Heart right ventricle (tissue), 16 donors: ENCODE results near the gene ZNF835. TPM values are rescaled to one million over a fixed set of nuclear protein-coding genes. Genes with fewer than 3 reads are reported as not detected.

Experiments
- ATAC-seq, 8 donors: fragments of 200-7000 bp; cut with Tn5 transposase; one replicate each; pipeline ENCODE4 v1.9.1; 2020; ENCODE audit warnings: mild to moderate bottlenecking in 8 of 8, moderate library complexity in 8 of 8, moderate number of reproducible peaks in 1 of 8
- DNase-seq, 2 donors: peaks; one replicate each; pipeline ENCODE4 v3.0.0-alpha.2; 2020
- H3K27ac ChIP-seq, 10 donors: fragments of 200-600 bp; sonication (generic) in 2 of 10; one replicate each; pipeline versions ENCODE4 v1.5.0 to v1.8.0; 2020 to 2022; ENCODE audit warnings: mild to moderate bottlenecking in 3 of 10
- H3K27me3 ChIP-seq, 7 donors: fragments of 200-600 bp; one replicate each; pipeline ENCODE4 v1.8.0; 2021 to 2022; ENCODE audit warnings: mild to moderate bottlenecking in 2 of 7
- H3K36me3 ChIP-seq, 9 donors: fragments of 200-600 bp; sonication (generic) in 1 of 9; one replicate each; pipeline versions ENCODE4 v1.5.0 to v1.8.0; 2020 to 2022; ENCODE audit warnings: mild to moderate bottlenecking in 2 of 9
- H3K4me1 ChIP-seq, 9 donors: fragments of 200-600 bp; sonication (generic) in 1 of 9; one replicate each; pipeline versions ENCODE4 v1.5.0 to v1.8.0; 2020 to 2022; ENCODE audit warnings: mild to moderate bottlenecking in 4 of 9
- H3K4me3 ChIP-seq, 10 donors: fragments of 200-600 bp; sonication (generic) in 2 of 10; one replicate each; pipeline versions ENCODE4 v1.5.0 to v1.8.0; 2020 to 2022; ENCODE audit warnings: mild to moderate bottlenecking in 7 of 10, moderate library complexity in 2 of 10
- H3K9me3 ChIP-seq, 11 donors: fragments of 200-600 bp in 10 of 11; sonication (generic) in 2 of 11; one replicate each; pipeline versions ENCODE4 v1.5.0 to v1.8.0; 2013 to 2022; ENCODE audit warnings: mild to moderate bottlenecking in 2 of 11, control low read depth in 1 of 11, moderate library complexity in 1 of 11
- WGBS, 2 donors: extraction: QIAGEN DNeasy Blood & Tissue Kit; methylation state at CpG; one replicate each; pipeline ENCODE4 v1.1.7; 2013; ENCODE audit warnings: inconsistent platforms in 1 of 2; 5-methylcytosine and 5-hydroxymethylcytosine counted together
- intact Hi-C, 10 donors: fragments of 100-400 bp; cut with DNase I; formaldehyde crosslinking; loops; one replicate each; pipeline versions ENCODE4 v1.11.1 to v1.14.2; 2022
- polyA plus RNA-seq, 2 donors: library from polyadenylated mRNA; stranded (reverse); fragments of 200-250 nt; gene quantifications; one replicate each; pipeline ENCODE4 v1.2.3, GENCODE V29; 2013
- total RNA-seq, 10 donors: library from RNA; stranded (reverse); fragmentation: NEBNext Ultra II Directional in 3 of 10; extraction: Animal tissue kit (Norgen Biotek cat#: 25700) in 3 of 10; gene quantifications; one replicate each; pipeline versions ENCODE4 v1.2.1 to v1.2.4, GENCODE V29; 2021 to 2023
- TF ChIP-seq, protein P1 (sequence below), 9 donors: fragments of 200-600 bp; sonication (generic) in 2 of 9; IDR thresholded peaks; one replicate each; pipeline versions ENCODE4 v1.5.0 to v1.8.0; 2021 to 2022; ENCODE audit warnings: antibody characterized with exemption in 9 of 9, mild to moderate bottlenecking in 5 of 9, moderate library complexity in 1 of 9
- donor health status: Arrhythmogenic right ventricular cardiomyopathy.
- donor health status: ischemic (EF 13 %, LVEDD 7.1; RV severe dilation, severe dysfunction).
- donor health status: healthy with polysubstance abuse.
- donor health status: DM: no; HTN: yes; CAD: no.
- donor health status: DM: no; HTN: no; CAD: no.
- donor health status: ischemic (EF 25% LVEDD 6.9; RV normal size, moderate dysfunction).
- donor health status: ischemic (EF 25% LVEDD 5.7; RV mildly dilated, moderate dysfunction).
- donor health status: healthy.
- donor health status: DM: yes; HTN: yes; CAD: no.
- donor health status: Ischemic cardiomyopathy.
- donor health status: ischemic (EF 35%, LVEDD 5.7; RV mildly dilated, moderate dysfunction).
- donor health status: nonischemic (EF 11% LVEDD 7.7; RV severe dilation, severe dysfunction).
- donor health status: DM: yes; HTN: yes; CAD: no.
- donor health status: PGD.
- donor health status: ischemic (EF 29% LVEDD 5.4; RV normal size, mild dysfunction).
- donor health status: nonischemic (EF 23%, LVEDD 6.1; RV moderate dilation, normal function).

The ZNF835 gene
- total and polyA plus RNA-seq, 12 donors = 1.2 to 8.8 (median 3.5) TPM

DNA sequence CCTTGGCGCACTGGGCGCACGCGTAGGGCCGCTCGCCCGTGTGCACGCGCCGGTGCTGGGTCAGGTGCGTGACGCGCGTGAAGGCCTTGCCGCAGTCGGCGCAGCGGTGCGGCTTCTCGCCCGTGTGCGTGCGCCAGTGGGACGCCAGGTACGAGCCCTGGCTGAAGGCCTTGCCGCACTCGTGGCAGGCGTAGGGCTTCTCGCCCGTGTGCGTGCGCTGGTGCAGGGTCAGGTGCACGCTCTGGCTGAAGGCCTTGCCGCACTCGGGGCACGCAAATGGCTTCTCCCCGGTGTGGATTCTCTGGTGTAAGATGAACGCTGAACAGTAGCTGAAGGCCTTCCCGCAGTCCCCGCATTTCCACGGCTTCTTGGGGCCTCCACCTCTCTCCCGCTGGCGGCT is 7.0 kb downstream of the ZNF835 start:
- H3K27ac ChIP-seq = no peak overlapping the region
- WGBS, 2 donors = 85 to 89% methylated on average over 43 of the region's 43 CpGs
- peaks cover 0 to 7% (median 5%) of the 10 kb centered on the region in 9 donors for H3K4me1 ChIP-seq
- peaks cover 0 to 47% (median 0%) of the 10 kb centered on the region in 11 donors for H3K9me3 ChIP-seq
- ATAC-seq = peak in 1 of 8 donors; percentile 18
- TF ChIP-seq, protein P1, sequence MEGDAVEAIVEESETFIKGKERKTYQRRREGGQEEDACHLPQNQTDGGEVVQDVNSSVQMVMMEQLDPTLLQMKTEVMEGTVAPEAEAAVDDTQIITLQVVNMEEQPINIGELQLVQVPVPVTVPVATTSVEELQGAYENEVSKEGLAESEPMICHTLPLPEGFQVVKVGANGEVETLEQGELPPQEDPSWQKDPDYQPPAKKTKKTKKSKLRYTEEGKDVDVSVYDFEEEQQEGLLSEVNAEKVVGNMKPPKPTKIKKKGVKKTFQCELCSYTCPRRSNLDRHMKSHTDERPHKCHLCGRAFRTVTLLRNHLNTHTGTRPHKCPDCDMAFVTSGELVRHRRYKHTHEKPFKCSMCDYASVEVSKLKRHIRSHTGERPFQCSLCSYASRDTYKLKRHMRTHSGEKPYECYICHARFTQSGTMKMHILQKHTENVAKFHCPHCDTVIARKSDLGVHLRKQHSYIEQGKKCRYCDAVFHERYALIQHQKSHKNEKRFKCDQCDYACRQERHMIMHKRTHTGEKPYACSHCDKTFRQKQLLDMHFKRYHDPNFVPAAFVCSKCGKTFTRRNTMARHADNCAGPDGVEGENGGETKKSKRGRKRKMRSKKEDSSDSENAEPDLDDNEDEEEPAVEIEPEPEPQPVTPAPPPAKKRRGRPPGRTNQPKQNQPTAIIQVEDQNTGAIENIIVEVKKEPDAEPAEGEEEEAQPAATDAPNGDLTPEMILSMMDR (IDR thresholded peaks at IDR 0.05) = no peak
- H3K27me3 ChIP-seq = no peaks in the 10 kb centered on the region
- H3K36me3 ChIP-seq = peaks cover 0 to 33% (median 14%) of the 10 kb centered on the region in 9 donors
- DNase-seq = no peak
- intact Hi-C loops = no loop called here
- no peak overlapping the region for H3K4me3 ChIP-seq

DNA sequence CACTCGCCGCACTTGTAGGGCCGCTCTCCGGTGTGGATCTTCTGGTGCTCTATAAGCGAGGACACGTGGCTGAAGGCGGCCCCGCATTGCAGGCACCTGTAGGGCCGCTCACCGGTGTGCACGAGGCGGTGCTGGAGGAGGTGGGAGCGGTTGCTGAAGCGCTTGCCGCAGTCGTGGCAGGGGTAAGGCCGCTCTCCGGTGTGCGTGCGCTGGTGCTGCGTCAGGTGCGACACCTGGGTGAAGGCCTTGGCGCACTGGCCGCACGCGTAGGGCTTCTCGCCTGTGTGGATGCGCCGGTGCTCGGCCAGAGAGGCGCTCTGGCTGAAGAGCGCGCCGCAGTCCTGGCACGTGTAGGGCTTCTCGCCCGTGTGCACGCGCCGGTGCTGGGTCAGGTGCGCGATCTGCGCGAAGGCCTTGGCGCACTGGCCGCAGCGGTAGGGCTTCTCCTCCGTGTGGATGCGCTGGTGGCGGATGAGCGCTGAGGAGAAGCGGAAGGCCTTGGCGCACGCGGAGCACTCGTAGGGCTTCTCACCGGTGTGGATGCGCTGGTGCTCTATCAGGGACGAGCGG is 7.5 kb downstream of the ZNF835 start:
- Histone ChIP-seq H3K27ac (no peak overlapping the region), H3K36me3 (peaks cover 0 to 33% (median 14%) of the 10 kb centered on the region in 9 donors), H3K27me3 (no peaks in the 10 kb centered on the region), H3K4me3 (no peak overlapping the region), H3K9me3 (peaks cover 0 to 47% (median 0%) of the 10 kb centered on the region in 11 donors), H3K4me1 (peaks cover 0 to 7% (median 5%) of the 10 kb centered on the region in 9 donors)
- ATAC-seq = peak in 1 of 8 donors; percentile 16
- intact Hi-C loops = no loop called here
- DNase-seq = no peak
- 84 to 86% methylated on average over 60 of the region's 60 CpGs for WGBS, 2 donors
- TF ChIP-seq, protein P1 (IDR thresholded peaks at IDR 0.05) = no peak

DNA sequence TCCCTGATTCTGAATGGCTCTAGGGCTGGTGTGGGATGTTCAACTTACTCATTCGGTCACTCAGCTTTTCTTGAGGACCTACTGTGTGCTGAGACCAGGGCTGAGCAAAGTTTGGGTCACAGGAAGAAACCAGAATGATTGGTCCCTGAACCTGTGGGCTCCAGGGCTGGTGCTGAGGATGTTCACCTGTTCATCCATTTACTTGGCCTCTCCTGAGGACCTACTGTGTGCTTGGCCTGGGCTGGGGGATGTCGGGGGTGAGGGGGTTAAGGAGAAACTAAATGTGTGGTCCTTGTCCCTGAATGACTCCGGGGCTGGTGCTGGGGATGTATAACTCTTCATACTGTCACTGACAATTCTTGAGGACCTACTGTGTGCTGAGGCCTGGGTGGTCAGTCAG is 10.3 kb downstream of the ZNF835 start:
- WGBS, 2 donors = 92% methylated on average over 3 of the region's 3 CpGs
- Histone ChIP-seq H3K4me3 (no peak overlapping the region), H3K4me1 (peaks cover 0 to 7% (median 5%) of the 10 kb centered on the region in 9 donors), H3K9me3 (peaks cover 0 to 64% (median 0%) of the 10 kb centered on the region in 11 donors), H3K36me3 (peaks cover 0 to 33% (median 14%) of the 10 kb centered on the region in 9 donors), H3K27ac (no peak overlapping the region), H3K27me3 (no peaks in the 10 kb centered on the region)
- DNase-seq (no peak), ATAC-seq (no peak)
- intact Hi-C loops = loop anchor here in 1 of 10 donors (2.0 kb wide), 1 partner anchor 58 kb away; no protein-coding TSS in a partner anchor
- TF ChIP-seq, protein P1 (IDR thresholded peaks at IDR 0.05) = no peak

DNA sequence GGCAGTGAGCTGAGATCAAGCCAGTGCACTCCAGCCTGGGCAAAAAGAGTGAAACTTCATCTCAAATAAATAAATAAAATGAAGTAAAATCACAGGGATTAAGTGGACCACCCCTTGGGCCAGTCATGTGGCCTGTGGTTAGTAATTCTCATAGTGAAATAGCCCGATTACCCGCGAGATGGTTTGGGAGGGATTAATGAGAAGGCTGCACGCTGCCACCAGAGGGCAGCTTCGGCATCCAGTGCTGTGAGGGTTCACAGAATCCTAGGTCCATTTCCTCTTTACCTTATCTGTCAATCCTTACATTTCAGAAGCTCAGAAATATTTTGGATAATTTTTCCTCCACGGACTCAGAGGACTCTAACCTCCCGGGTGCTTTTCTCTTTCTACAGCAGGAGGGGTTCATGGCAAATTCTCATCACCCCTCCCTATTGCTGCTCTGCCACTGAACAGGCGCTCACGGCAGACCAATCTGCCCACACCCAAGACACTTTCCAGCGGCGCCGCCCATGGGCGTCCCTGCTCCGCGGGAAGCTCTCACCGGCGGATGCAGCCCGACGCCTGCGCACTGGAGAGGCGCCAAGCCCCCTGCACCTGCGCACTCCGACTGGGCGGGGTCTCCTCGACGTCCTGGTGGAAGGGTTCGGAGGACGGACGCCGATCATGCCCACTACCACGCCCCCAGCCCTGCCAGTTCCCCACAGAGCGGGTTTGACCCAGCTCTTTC is 11.0 kb downstream of the ZNF835 start:
- Histone ChIP-seq H3K27ac (no peak overlapping the region), H3K36me3 (peaks cover 0 to 33% (median 14%) of the 10 kb centered on the region in 9 donors), H3K27me3 (no peaks in the 10 kb centered on the region), H3K9me3 (peaks cover 0 to 68% (median 0%) of the 10 kb centered on the region in 11 donors), H3K4me3 (peak overlapping the region in 7 of 10 donors; percentile 12 to 43 (median 31)), H3K4me1 (peaks cover 0 to 7% (median 5%) of the 10 kb centered on the region in 9 donors)
- intact Hi-C loops = loop anchor here in 1 of 10 donors (2.0 kb wide), 1 partner anchor 58 kb away; no protein-coding TSS in a partner anchor
- WGBS, 2 donors = 11 to 15% methylated on average over 32 of the region's 32 CpGs
- TF ChIP-seq, protein P1 (IDR thresholded peaks at IDR 0.05) = peak in 8 of 9 donors; percentile 32 to 59 (median 50)
- ATAC-seq (peak; percentile 23 to 86 (median 68)), DNase-seq (peak; percentile 27 to 62)
